WTC11 (cell line): ENCODE measurements around the gene HHIPL1. TPM values are rescaled to one million over a fixed set of nuclear protein-coding genes. Genes with fewer than 3 reads are reported as not detected.

Experiments
- total RNA-seq: library from RNA; stranded (reverse); gene quantifications from 3 replicates; pipeline ENCODE4 v1.2.3, GENCODE V29; 2021

Gene HHIPL1
- total RNA-seq, 1 experiment from 2014 or later: 1.5 TPM

Other genes with a start within 250 kb of the HHIPL1 start
- 46.9 to 53.1 TPM (median 49.3 TPM) in 3 replicates for gene SETD3, start 164.3 kb upstream of the HHIPL1 start, total RNA-seq
- 70.1 to 84.7 TPM (median 70.3 TPM) in 3 replicates for gene CCNK, start 163.7 kb upstream of the HHIPL1 start, total RNA-seq
- 28.7 to 35.8 TPM (median 30.4 TPM) in 3 replicates for gene CCDC85C, start 40.9 kb upstream of the HHIPL1 start, total RNA-seq
- gene CYP46A1, start 39.2 kb downstream of the HHIPL1 start, total RNA-seq: 0.57 to 0.77 TPM (median 0.73 TPM) in 3 replicates
- 10.9 to 16.1 TPM (median 11.4 TPM) in 3 replicates for gene EML1, start 148.3 kb downstream of the HHIPL1 start, total RNA-seq